ENCODE results near the gene ENAH.
A peak's percentile ranks its signal among the peaks of the same experiment; 100 is the strongest.

ENAH gene

GRCh38 chr1:225556694-225557093, 96.2 kb downstream of the ENAH start:
- no peak for DNase-seq (ENCODE audit: low read depth, low spot score)
- Histone ChIP-seq H3K36me3 (ENCODE audit: insufficient read depth, low read length) (peaks cover 42% of the 10 kb centered on the region), H3K9me3 (ENCODE audit: low read depth, low read length) (peaks cover 5% of the 10 kb centered on the region; the same call in 1 of the 2 replicates), H3K4me3 (no peak overlapping the region), H3K27ac (no peak overlapping the region), H3K9ac (ENCODE audit: insufficient read length) (no peak overlapping the region)
- no peak for TF ChIP-seq POLR2AphosphoS5 (IDR thresholded peaks at IDR 0.05; ENCODE audit: borderline replicate concordance, low read depth, low read length)
- TF ChIP-seq EZH2 (IDR thresholded peaks at IDR 0.05), result no peak
- no peak for TF ChIP-seq FOXP2 (optimal IDR thresholded peaks at IDR 0.05; ENCODE audit: control extremely low read depth, extremely low read length, insufficient read depth)

GRCh38 chr1:225555821-225556220, 97.1 kb downstream of the ENAH start:
- TF ChIP-seq FOXP2 (optimal IDR thresholded peaks at IDR 0.05; ENCODE audit: control extremely low read depth, extremely low read length, insufficient read depth) (no peak), POLR2AphosphoS5 (IDR thresholded peaks at IDR 0.05; ENCODE audit: borderline replicate concordance, low read depth, low read length) (no peak), EZH2 (IDR thresholded peaks at IDR 0.05) (no peak)
- Histone ChIP-seq H3K36me3 (ENCODE audit: insufficient read depth, low read length) (peaks cover 38% of the 10 kb centered on the region), H3K27ac (peak overlapping the region; percentile 55; the same call in 1 of the 2 replicates)

GRCh38 chr1:225554216-225554812, 98.6 kb downstream of the ENAH start:
- H3K36me3 ChIP-seq (ENCODE audit: insufficient read depth, low read length), result peaks cover 23% of the 10 kb centered on the region

More at GRCh38 chr1:225555821-225556220, 97.1 kb downstream of the ENAH start:
- Histone ChIP-seq H3K9ac (ENCODE audit: insufficient read length) (no peak overlapping the region), H3K9me3 (ENCODE audit: low read depth, low read length) (peaks cover 5% of the 10 kb centered on the region; the same call in 1 of the 2 replicates), H3K4me3 (no peak overlapping the region)
- DNase-seq (ENCODE audit: low read depth, low spot score), result no peak

GRCh38 chr1:225549821-225550220, 103.1 kb downstream of the ENAH start:
- H3K9me3 ChIP-seq (ENCODE audit: low read depth, low read length), result no peaks in the 10 kb centered on the region
- H3K36me3 ChIP-seq (ENCODE audit: insufficient read depth, low read length), result peaks cover 2% of the 10 kb centered on the region
- no peak for DNase-seq (ENCODE audit: low read depth, low spot score)
- no peak overlapping the region for H3K4me3 ChIP-seq
- no peak for TF ChIP-seq FOXP2 (optimal IDR thresholded peaks at IDR 0.05; ENCODE audit: control extremely low read depth, extremely low read length, insufficient read depth)
- TF ChIP-seq POLR2AphosphoS5 (IDR thresholded peaks at IDR 0.05; ENCODE audit: borderline replicate concordance, low read depth, low read length), result no peak
- TF ChIP-seq EZH2 (IDR thresholded peaks at IDR 0.05), result no peak
- no peak overlapping the region for H3K27ac ChIP-seq
- H3K9ac ChIP-seq (ENCODE audit: insufficient read length), result no peak overlapping the region

More at GRCh38 chr1:225554216-225554812, 98.6 kb downstream of the ENAH start:
- no peak for TF ChIP-seq POLR2AphosphoS5 (IDR thresholded peaks at IDR 0.05; ENCODE audit: borderline replicate concordance, low read depth, low read length)
- no peak for TF ChIP-seq FOXP2 (optimal IDR thresholded peaks at IDR 0.05; ENCODE audit: control extremely low read depth, extremely low read length, insufficient read depth)
- TF ChIP-seq EZH2 (IDR thresholded peaks at IDR 0.05), result no peak
- DNase-seq (ENCODE audit: low read depth, low spot score), result no peak
- Histone ChIP-seq H3K9ac (ENCODE audit: insufficient read length) (no peak overlapping the region), H3K27ac (no peak overlapping the region), H3K9me3 (ENCODE audit: low read depth, low read length) (peaks cover 5% of the 10 kb centered on the region; the same call in 1 of the 2 replicates), H3K4me3 (no peak overlapping the region)

- no peak for TF ChIP-seq FOXP2 (optimal IDR thresholded peaks at IDR 0.05; ENCODE audit: control extremely low read depth, extremely low read length, insufficient read depth)
- peaks cover 2% of the 10 kb centered on the region; the same call in 1 of the 2 replicates for H3K36me3 ChIP-seq (ENCODE audit: insufficient read depth, low read length)
- H3K27ac ChIP-seq, result no peak overlapping the region; the same call in 1 of the 2 replicates
- H3K9me3 ChIP-seq (ENCODE audit: low read depth, low read length), result no peaks in the 10 kb centered on the region
- no peak overlapping the region for H3K4me3 ChIP-seq
- no peak for DNase-seq (ENCODE audit: low read depth, low spot score)
- H3K9ac ChIP-seq (ENCODE audit: insufficient read length), result no peak overlapping the region
Measured at GRCh38 chr1:225548140-225548857, 104.6 kb downstream of the ENAH start.

- H3K27ac ChIP-seq, result no peak overlapping the region
- no peak for DNase-seq (ENCODE audit: low read depth, low spot score)
- no peak overlapping the region for H3K4me3 ChIP-seq
- H3K9ac ChIP-seq (ENCODE audit: insufficient read length), result no peak overlapping the region
- no peaks in the 10 kb centered on the region for H3K9me3 ChIP-seq (ENCODE audit: low read depth, low read length)
- peaks cover 2% of the 10 kb centered on the region; the same call in 1 of the 2 replicates for H3K36me3 ChIP-seq (ENCODE audit: insufficient read depth, low read length)
- TF ChIP-seq FOXP2 (optimal IDR thresholded peaks at IDR 0.05; ENCODE audit: control extremely low read depth, extremely low read length, insufficient read depth), result no peak
- TF ChIP-seq POLR2AphosphoS5 (IDR thresholded peaks at IDR 0.05; ENCODE audit: borderline replicate concordance, low read depth, low read length), result no peak
- no peak for TF ChIP-seq EZH2 (IDR thresholded peaks at IDR 0.05)
Measured at GRCh38 chr1:225545649-225546048, 107.3 kb downstream of the ENAH start.

- Histone ChIP-seq H3K36me3 (ENCODE audit: insufficient read depth, low read length) (peaks cover 2% of the 10 kb centered on the region; the same call in 1 of the 2 replicates), H3K9ac (ENCODE audit: insufficient read length) (no peak overlapping the region), H3K9me3 (ENCODE audit: low read depth, low read length) (no peaks in the 10 kb centered on the region), H3K4me3 (no peak overlapping the region), H3K27ac (no peak overlapping the region)
- TF ChIP-seq FOXP2 (optimal IDR thresholded peaks at IDR 0.05; ENCODE audit: control extremely low read depth, extremely low read length, insufficient read depth) (no peak), EZH2 (IDR thresholded peaks at IDR 0.05) (no peak), POLR2AphosphoS5 (IDR thresholded peaks at IDR 0.05; ENCODE audit: borderline replicate concordance, low read depth, low read length) (no peak)
- DNase-seq (ENCODE audit: low read depth, low spot score), result no peak
Measured at GRCh38 chr1:225544924-225545323, 108.0 kb downstream of the ENAH start.

GRCh38 chr1:225544263-225544662, 108.7 kb downstream of the ENAH start:
- DNase-seq (ENCODE audit: low read depth, low spot score), result no peak
- H3K9me3 ChIP-seq (ENCODE audit: low read depth, low read length), result no peaks in the 10 kb centered on the region
- no peak for TF ChIP-seq FOXP2 (optimal IDR thresholded peaks at IDR 0.05; ENCODE audit: control extremely low read depth, extremely low read length, insufficient read depth)
- TF ChIP-seq EZH2 (IDR thresholded peaks at IDR 0.05), result no peak
- H3K36me3 ChIP-seq (ENCODE audit: insufficient read depth, low read length), result peaks cover 2% of the 10 kb centered on the region; the same call in 1 of the 2 replicates
- no peak overlapping the region for H3K9ac ChIP-seq (ENCODE audit: insufficient read length)
- H3K27ac ChIP-seq, result no peak overlapping the region
- H3K4me3 ChIP-seq, result no peak overlapping the region

Data from SK-N-MC (cell line).